ENCODE data around the gene YKT6. TPM values are rescaled to one million over a fixed set of nuclear protein-coding genes. Genes with fewer than 3 reads are reported as not detected.
A peak's percentile ranks its signal among the peaks of the same experiment; 100 is the strongest.

The YKT6 gene
- total RNA-seq, 1 experiment from 2014 or later, result 118 TPM

- DNase-seq (ENCODE audit: low read depth), result no peak
These were observed 58.2 kb downstream of the YKT6 start for GRCh38 chr7:44258865-44259546.

GRCh38 chr7:44259547-44260457 is 59.0 kb downstream of the YKT6 start:
- DNase-seq (ENCODE audit: low read depth), result peak; percentile 99

- DNase-seq (ENCODE audit: low read depth), result no peak
These were observed 60.5 kb downstream of the YKT6 start for GRCh38 chr7:44261240-44261639.

- no peak for DNase-seq (ENCODE audit: low read depth)
These were observed 61.3 kb downstream of the YKT6 start for GRCh38 chr7:44262031-44262430.

GRCh38 chr7:44263326-44264082 is 62.7 kb downstream of the YKT6 start:
- DNase-seq (ENCODE audit: low read depth), result no peak

Other genes with a start within 250 kb of the YKT6 start
- not detected in 2 replicates for gene SPDYE1, start 203.1 kb upstream of the YKT6 start, total RNA-seq (2014; rRNA removed; shearing (Covaris generic))
- 123 and 148 TPM in 2 replicates for gene DBNL, start 156.3 kb upstream of the YKT6 start, total RNA-seq (2014; rRNA removed; shearing (Covaris generic))
- 0.36 and 0.78 TPM in 2 replicates for gene PGAM2, start 135.4 kb upstream of the YKT6 start, total RNA-seq (2014; rRNA removed; shearing (Covaris generic))
- 13.1 and 35.0 TPM in 2 replicates for gene POLM, start 118.4 kb upstream of the YKT6 start, total RNA-seq (2014; rRNA removed; shearing (Covaris generic))
- gene AEBP1, start 96.6 kb upstream of the YKT6 start, total RNA-seq (2014; rRNA removed; shearing (Covaris generic)), result 73.7 and 79.7 TPM in 2 replicates
- gene POLD2, start 77.4 kb upstream of the YKT6 start, total RNA-seq (2014; rRNA removed; shearing (Covaris generic)), result 193 and 210 TPM in 2 replicates
- gene MYL7, start 59.6 kb upstream of the YKT6 start, total RNA-seq (2014; rRNA removed; shearing (Covaris generic)), result not detected in 2 replicates
- gene GCK, start 11.5 kb upstream of the YKT6 start, total RNA-seq (2014; rRNA removed; shearing (Covaris generic)), result 2.4 and 2.6 TPM in 2 replicates
- 10.9 and 19.6 TPM in 2 replicates for gene CAMK2B, start 124.6 kb downstream of the YKT6 start, total RNA-seq (2014; rRNA removed; shearing (Covaris generic))

Data from RPMI7951 (cell line).